ENCODE results near the gene EFHC2. TPM values are rescaled to one million over a fixed set of nuclear protein-coding genes. Genes with fewer than 3 reads are reported as not detected.

EFHC2 gene
- total and polyA plus RNA-seq, 2 of the 8 experiments (the other 6 are each of a cell fraction or from before 2014, with no cell fraction given): 1.8 to 3.4 TPM

DNA sequence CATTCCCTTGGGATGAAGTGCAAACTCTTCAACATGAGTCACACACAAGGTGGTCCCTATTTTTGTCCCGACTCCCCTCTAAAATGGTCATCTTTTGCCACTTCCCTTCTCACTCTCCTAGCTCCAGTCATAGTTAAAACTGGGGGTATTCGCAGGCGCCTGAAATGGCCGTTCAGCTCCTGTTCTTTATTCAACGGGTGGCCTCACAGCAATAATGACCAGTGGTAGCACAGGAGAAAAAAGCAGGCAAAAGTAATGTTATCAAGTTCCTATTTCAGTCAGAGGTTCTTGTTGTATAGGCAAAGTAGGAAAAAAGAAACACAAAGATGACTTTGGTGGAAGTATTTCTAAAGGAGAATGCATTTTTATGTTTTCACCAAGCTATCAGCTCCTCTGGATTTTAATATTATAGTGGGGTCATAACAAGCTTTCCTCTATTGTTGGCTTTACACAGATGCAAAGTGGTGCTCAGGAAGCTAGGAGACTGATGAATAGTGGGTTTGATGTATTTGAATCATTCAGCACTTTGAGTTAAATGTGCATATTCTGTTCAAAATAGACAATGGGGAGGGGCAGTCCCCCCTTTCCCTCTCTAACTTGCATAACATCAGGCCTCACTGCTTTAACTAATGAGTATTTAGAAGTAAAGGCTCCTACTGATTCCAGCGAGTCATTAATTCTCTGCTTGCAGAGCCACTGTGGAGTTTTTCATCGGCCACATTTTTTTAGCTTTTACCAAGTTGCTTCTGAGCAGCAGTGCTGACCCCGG is 199.1 kb downstream of the EFHC2 start (continued):
- TF ChIP-seq, protein P1, sequence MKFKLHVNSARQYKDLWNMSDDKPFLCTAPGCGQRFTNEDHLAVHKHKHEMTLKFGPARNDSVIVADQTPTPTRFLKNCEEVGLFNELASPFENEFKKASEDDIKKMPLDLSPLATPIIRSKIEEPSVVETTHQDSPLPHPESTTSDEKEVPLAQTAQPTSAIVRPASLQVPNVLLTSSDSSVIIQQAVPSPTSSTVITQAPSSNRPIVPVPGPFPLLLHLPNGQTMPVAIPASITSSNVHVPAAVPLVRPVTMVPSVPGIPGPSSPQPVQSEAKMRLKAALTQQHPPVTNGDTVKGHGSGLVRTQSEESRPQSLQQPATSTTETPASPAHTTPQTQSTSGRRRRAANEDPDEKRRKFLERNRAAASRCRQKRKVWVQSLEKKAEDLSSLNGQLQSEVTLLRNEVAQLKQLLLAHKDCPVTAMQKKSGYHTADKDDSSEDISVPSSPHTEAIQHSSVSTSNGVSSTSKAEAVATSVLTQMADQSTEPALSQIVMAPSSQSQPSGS (IDR thresholded peaks at IDR 0.05; ENCODE audit: low read length): no peak
- TF ChIP-seq JUND (IDR thresholded peaks at IDR 0.05; ENCODE audit: low read length) (no peak), SIN3A (conservative IDR thresholded peaks at IDR 0.05 in 1 of 2, IDR thresholded peaks at IDR 0.05 in 1 of 2; ENCODE audit: low read depth in 1 of 2, low read length in 2 of 2) (no peak), RXRA (IDR thresholded peaks at IDR 0.05; ENCODE audit: insufficient read depth, low read depth, low read length) (no peak), TCF12 (IDR thresholded peaks at IDR 0.05; ENCODE audit: low read depth, low read length) (no peak), SP2 (IDR thresholded peaks at IDR 0.05; ENCODE audit: low read length) (no peak)
